K562 (cell line): ENCODE data around the gene SAMM50. TPM values are rescaled to one million over a fixed set of nuclear protein-coding genes. Genes with fewer than 3 reads are reported as not detected.

Experiments
- CREB1 ChIP-seq, 2 experiments: sonication (generic) in 1 of 2; formaldehyde crosslinking in 1 of 2; IDR thresholded peaks; 2 replicates each; pipeline versions ENCODE4 v1.6.1 to v1.8.0; 2012 to 2022; ENCODE audit warnings: inconsistent platforms in 1 of 2, mild to moderate bottlenecking in 1 of 2, missing genetic modification reagents in 1 of 2, moderate library complexity in 1 of 2
- KLF13 ChIP-seq: fragments of 450-650 bp; IDR thresholded peaks from 2 replicates; pipeline ENCODE4 v1.6.1; 2016; ENCODE audit warnings: missing genetic modification characterization, low read depth, mild to moderate bottlenecking, missing compliant biosample characterization, moderate library complexity, borderline replicate concordance
- MYBL2 ChIP-seq, 2 experiments: fragments of 450-650 bp in 1 of 2; sonication (generic) in 1 of 2; formaldehyde crosslinking in 1 of 2; IDR thresholded peaks; 2 replicates each; pipeline versions ENCODE4 v1.6.1 to v1.8.1; 2017 to 2022; ENCODE audit warnings: borderline replicate concordance in 1 of 2, inconsistent platforms in 1 of 2, low read depth in 1 of 2, mild to moderate bottlenecking in 1 of 2, missing genetic modification reagents in 1 of 2, moderate library complexity in 1 of 2
- NR2C2 ChIP-seq, 2 experiments: fragments of 200-800 bp in 1 of 2; sonication (Bioruptor generic) in 1 of 2; sonication (generic) in 1 of 2; formaldehyde crosslinking in 1 of 2; IDR thresholded peaks; 2 replicates each; pipeline versions ENCODE4 v1.6.1 to v1.8.0; 2016 to 2022; ENCODE audit warnings: mild to moderate bottlenecking in 1 of 2, missing compliant biosample characterization in 1 of 2, missing genetic modification characterization in 1 of 2, missing genetic modification reagents in 1 of 2
- PHB2 ChIP-seq: fragments of 450-650 bp; IDR thresholded peaks from 2 replicates; pipeline ENCODE4 v1.6.1; 2017; ENCODE audit warnings: low read depth
- SAFB2 ChIP-seq: fragments of 200-400 bp; formaldehyde crosslinking; IDR thresholded peaks from 2 replicates; pipeline ENCODE4 v1.6.1; 2018; ENCODE audit warnings: borderline replicate concordance, low read length, low read depth, moderate library complexity; ENCODE audit not compliant: severe bottlenecking
- SRSF3 ChIP-seq: fragments of 200-400 bp; formaldehyde crosslinking; IDR thresholded peaks from 2 replicates; pipeline ENCODE4 v1.6.1; 2016; ENCODE audit warnings: mild to moderate bottlenecking, low read length, moderate library complexity; ENCODE audit not compliant: insufficient read depth
- STAT6 ChIP-seq: sonication (generic); formaldehyde crosslinking; IDR thresholded peaks from 2 replicates; pipeline ENCODE4 v1.8.1; 2023; ENCODE audit warnings: mild to moderate bottlenecking, missing genetic modification reagents
- XRCC5 ChIP-seq: fragments of 200-400 bp; formaldehyde crosslinking; IDR thresholded peaks from 2 replicates; pipeline ENCODE4 v1.6.1; 2017; ENCODE audit warnings: low read depth, mild to moderate bottlenecking, low read length
- ZBED1 ChIP-seq: IDR thresholded peaks from 2 replicates; pipeline ENCODE4 v1.6.1; 2014
- ZNF184 ChIP-seq: sonication (generic); formaldehyde crosslinking; IDR thresholded peaks from 2 replicates; pipeline ENCODE4 v1.5.0; 2020; ENCODE audit warnings: missing genetic modification reagents
- ZNF561 ChIP-seq: fragments of 450-650 bp; formaldehyde crosslinking; conservative IDR thresholded peaks from 2 replicates; pipeline ENCODE4 v1.4.0; 2020; ENCODE audit warnings: mild to moderate bottlenecking, moderate library complexity
- ZNF644 ChIP-seq: fragments of 200-800 bp; sonication (Bioruptor generic); IDR thresholded peaks from 2 replicates; pipeline ENCODE4 v1.6.1; 2016; ENCODE audit warnings: low read depth, missing genetic modification characterization, missing compliant biosample characterization
- polyA plus RNA-seq, 8 experiments: library from polyadenylated mRNA; depleted of rRNA in 4 of 8; stranded (reverse) in 5 of 8; unstranded in 3 of 8; fragments of >200 nt; fragmentation: Nextera tagmentation in 2 of 8; fragmentation: Illumina TruSeq in 1 of 8; extraction: Ambion mirVana in 2 of 8; extraction: Trizol in 1 of 8; gene quantifications; 2 replicates each; pipeline versions ENCODE4 v1.2.1 to v1.2.3, GENCODE V29; 2011 to 2014; ENCODE audit warnings: inconsistent platforms in 1 of 8, missing spikeins in 1 of 8
- total RNA-seq, 7 experiments: library from RNA; depleted of rRNA in 6 of 7; stranded (reverse); fragments of >200 nt in 6 of 7; fragmentation: Illumina TruSeq in 2 of 7; extraction: Trizol in 2 of 7; gene quantifications; 2 replicates each; pipeline versions ENCODE4 v1.2.1 to v1.2.3, GENCODE V29; 2011 to 2021; ENCODE audit warnings: low replicate concordance in 1 of 7
- TF ChIP-seq, protein P1 (sequence below): fragments of 250-450 bp; sonication (Bioruptor Pico); IDR thresholded peaks from 2 replicates; pipeline ENCODE4 v1.5.0; 2021
- TF ChIP-seq, protein P2 (sequence below): fragments of 250-450 bp; sonication (Bioruptor Pico); IDR thresholded peaks from 2 replicates; pipeline ENCODE4 v1.4.0; 2020; ENCODE audit warnings: mild to moderate bottlenecking
- TF ChIP-seq, protein P3 (sequence below): fragments of 250-450 bp; sonication (Bioruptor Pico); IDR thresholded peaks from 2 replicates; pipeline ENCODE4 v1.9.0; 2021; ENCODE audit warnings: mild to moderate bottlenecking, inconsistent platforms

The SAMM50 gene
- total and polyA plus RNA-seq, 9 of the 15 experiments (the other 6 are each of a cell fraction or from before 2014, with no cell fraction given) = 14.6 to 49.3 (median 38.1) TPM

DNA sequence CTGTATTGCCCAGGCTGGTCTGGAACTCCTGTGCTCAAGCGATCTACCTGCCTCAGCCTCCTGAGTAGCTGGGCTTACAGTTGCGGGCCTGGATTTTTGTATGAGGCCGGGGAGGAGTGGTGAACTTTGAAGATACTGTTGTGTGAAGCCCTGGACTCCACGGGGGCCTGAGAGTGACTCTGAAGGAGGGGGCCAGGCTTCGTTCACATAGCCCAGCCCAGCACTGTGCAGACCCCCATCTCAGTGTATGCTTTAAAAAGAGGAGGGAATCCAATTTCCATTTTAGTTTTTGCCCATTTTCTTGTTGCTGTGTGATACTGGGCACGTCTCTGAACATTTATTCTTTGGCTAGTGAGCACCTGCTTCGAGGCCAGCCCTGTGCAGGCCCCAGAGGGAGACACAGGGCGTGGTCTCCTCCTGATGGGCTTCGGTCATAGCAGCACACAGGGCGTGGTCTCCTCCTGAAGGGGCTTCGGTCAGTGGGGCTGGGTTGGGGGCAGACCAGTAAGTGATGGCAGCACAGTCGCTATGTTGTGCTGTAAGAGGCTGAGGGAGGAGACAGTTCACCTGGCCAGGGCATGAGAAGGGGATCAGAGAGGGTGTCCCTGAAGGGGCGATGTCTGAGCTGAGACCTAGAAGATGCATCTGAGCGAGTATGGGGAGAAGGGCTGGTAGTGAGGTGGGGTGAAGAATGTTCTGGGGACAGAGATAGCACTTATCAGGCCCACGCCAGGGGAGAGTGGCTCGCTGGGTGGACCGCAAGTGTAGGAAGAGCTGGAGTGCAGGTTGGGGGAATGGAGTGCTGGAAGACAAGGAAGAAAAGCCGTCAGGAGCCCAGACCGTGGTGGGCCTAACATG lies 14.0 kb downstream of the SAMM50 start (continued):
- TF ChIP-seq SAFB2 (no peak), ZNF644 (tag) (no peak), KLF13 (tag) (no peak), CREB1 (IDR thresholded peaks at IDR 0.05) (no peak), CREB1 (CRISPR knock-in tag; IDR thresholded peaks at IDR 0.05) (no peak), ZNF184 (CRISPR knock-in tag) (peak; percentile 97), PHB2 (peak; percentile 91), XRCC5 (no peak), SRSF3 (no peak), NR2C2 (CRISPR knock-in tag; IDR thresholded peaks at IDR 0.05) (no peak), NR2C2 (tag; IDR thresholded peaks at IDR 0.05) (no peak), MYBL2 (IDR thresholded peaks at IDR 0.05; ENCODE audit: low read depth) (no peak), MYBL2 (CRISPR knock-in tag; IDR thresholded peaks at IDR 0.05; ENCODE audit: borderline replicate concordance) (no peak), ZNF561 (CRISPR knock-in tag) (no peak), STAT6 (CRISPR knock-in tag) (no peak), ZBED1 (no peak)
- TF ChIP-seq, protein P1, sequence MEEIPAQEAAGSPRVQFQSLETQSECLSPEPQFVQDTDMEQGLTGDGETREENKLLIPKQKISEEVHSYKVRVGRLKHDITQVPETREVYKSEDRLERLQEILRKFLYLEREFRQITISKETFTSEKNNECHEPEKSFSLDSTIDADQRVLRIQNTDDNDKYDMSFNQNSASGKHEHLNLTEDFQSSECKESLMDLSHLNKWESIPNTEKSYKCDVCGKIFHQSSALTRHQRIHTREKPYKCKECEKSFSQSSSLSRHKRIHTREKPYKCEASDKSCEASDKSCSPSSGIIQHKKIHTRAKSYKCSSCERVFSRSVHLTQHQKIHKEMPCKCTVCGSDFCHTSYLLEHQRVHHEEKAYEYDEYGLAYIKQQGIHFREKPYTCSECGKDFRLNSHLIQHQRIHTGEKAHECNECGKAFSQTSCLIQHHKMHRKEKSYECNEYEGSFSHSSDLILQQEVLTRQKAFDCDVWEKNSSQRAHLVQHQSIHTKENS (CRISPR knock-in tag) = no peak
- TF ChIP-seq, protein P2, sequence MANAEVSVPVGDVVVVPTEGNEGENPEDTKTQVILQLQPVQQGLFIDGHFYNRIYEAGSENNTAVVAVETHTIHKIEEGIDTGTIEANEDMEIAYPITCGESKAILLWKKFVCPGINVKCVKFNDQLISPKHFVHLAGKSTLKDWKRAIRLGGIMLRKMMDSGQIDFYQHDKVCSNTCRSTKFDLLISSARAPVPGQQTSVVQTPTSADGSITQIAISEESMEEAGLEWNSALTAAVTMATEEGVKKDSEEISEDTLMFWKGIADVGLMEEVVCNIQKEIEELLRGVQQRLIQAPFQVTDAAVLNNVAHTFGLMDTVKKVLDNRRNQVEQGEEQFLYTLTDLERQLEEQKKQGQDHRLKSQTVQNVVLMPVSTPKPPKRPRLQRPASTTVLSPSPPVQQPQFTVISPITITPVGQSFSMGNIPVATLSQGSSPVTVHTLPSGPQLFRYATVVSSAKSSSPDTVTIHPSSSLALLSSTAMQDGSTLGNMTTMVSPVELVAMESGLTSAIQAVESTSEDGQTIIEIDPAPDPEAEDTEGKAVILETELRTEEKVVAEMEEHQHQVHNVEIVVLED = no peak
- TF ChIP-seq, protein P3, sequence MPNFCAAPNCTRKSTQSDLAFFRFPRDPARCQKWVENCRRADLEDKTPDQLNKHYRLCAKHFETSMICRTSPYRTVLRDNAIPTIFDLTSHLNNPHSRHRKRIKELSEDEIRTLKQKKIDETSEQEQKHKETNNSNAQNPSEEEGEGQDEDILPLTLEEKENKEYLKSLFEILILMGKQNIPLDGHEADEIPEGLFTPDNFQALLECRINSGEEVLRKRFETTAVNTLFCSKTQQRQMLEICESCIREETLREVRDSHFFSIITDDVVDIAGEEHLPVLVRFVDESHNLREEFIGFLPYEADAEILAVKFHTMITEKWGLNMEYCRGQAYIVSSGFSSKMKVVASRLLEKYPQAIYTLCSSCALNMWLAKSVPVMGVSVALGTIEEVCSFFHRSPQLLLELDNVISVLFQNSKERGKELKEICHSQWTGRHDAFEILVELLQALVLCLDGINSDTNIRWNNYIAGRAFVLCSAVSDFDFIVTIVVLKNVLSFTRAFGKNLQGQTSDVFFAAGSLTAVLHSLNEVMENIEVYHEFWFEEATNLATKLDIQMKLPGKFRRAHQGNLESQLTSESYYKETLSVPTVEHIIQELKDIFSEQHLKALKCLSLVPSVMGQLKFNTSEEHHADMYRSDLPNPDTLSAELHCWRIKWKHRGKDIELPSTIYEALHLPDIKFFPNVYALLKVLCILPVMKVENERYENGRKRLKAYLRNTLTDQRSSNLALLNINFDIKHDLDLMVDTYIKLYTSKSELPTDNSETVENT = no peak
